DOHH2 (cell line): ENCODE measurements around the gene CEP95.

Experiments
- CTCF ChIP-seq: fragments of 200-600 bp; sonication (generic); IDR thresholded peaks from one replicate; pipeline ENCODE4 v1.5.1; 2014; ENCODE audit warnings: antibody characterized with exemption, mild to moderate bottlenecking, low read depth, low read length; ENCODE audit not compliant: poor library complexity, severe bottlenecking
- EZH2phosphoT487 ChIP-seq: fragments of 200-600 bp; sonication (generic); IDR thresholded peaks from 2 replicates; pipeline ENCODE4 v1.6.1; 2017; ENCODE audit warnings: borderline replicate concordance, mild to moderate bottlenecking, antibody characterized with exemption, low read length, moderate library complexity, mixed read lengths

- TF ChIP-seq EZH2phosphoT487, result no peak
- TF ChIP-seq CTCF, result no peak
Measured at GRCh38 chr17:64500487-64500859, 6.3 kb upstream of the CEP95 start.
